Gastrocnemius medialis (tissue), 4 donors: ENCODE data around the gene PRDX6. TPM values are rescaled to one million over a fixed set of nuclear protein-coding genes. Genes with fewer than 3 reads are reported as not detected.

Experiments
- ATAC-seq, 2 donors: fragments of 150-250 bp; one replicate each; pipeline ENCODE4 v1.9.1; 2016
- DNase-seq, 2 donors: peaks; one replicate each; pipeline ENCODE4 v3.0.0-alpha.2; 2019
- H3K27ac ChIP-seq, 4 donors: fragments of 200-600 bp; sonication (generic); 1 replicate in 1 of 4; 2 replicates in 3 of 4; pipeline ENCODE4 v1.5.1; 2016 to 2018; ENCODE audit warnings: mild to moderate bottlenecking in 2 of 4, moderate library complexity in 1 of 4
- H3K27me3 ChIP-seq, 3 donors: fragments of 200-600 bp; sonication (generic) in 2 of 3; 1 replicate in 1 of 3; 2 replicates in 2 of 3; pipeline versions ENCODE4 v1.5.1 to v1.6.0; 2016 to 2019; ENCODE audit warnings: mild to moderate bottlenecking in 1 of 3, moderate library complexity in 1 of 3
- H3K36me3 ChIP-seq, 2 donors: fragments of 200-600 bp; sonication (generic) in 1 of 2; one replicate each; pipeline ENCODE4 v1.5.1; 2017 to 2018
- H3K4me1 ChIP-seq, 2 donors: fragments of 200-600 bp; sonication (generic) in 1 of 2; one replicate each; pipeline ENCODE4 v1.5.1; 2016 to 2017; ENCODE audit warnings: mild to moderate bottlenecking in 2 of 2
- H3K4me3 ChIP-seq, 4 donors: fragments of 200-600 bp; sonication (generic) in 3 of 4; 1 replicate in 1 of 4; 2 replicates in 3 of 4; pipeline ENCODE4 v1.5.1; 2016 to 2019; ENCODE audit warnings: mild to moderate bottlenecking in 2 of 4
- H3K9me3 ChIP-seq, 3 donors: fragments of 200-600 bp; sonication (generic) in 2 of 3; 1 replicate in 1 of 3; 2 replicates in 2 of 3; pipeline ENCODE4 v1.5.1; 2016 to 2019
- CTCF ChIP-seq, 5 experiments: fragments of 450-650 bp in 3 of 5; fragments of 200-600 bp in 2 of 5; sonication (generic) in 2 of 5; IDR thresholded peaks in 4 of 5; conservative IDR thresholded peaks in 1 of 5; 1 replicate in 4 of 5; 2 replicates in 1 of 5; pipeline ENCODE4 v1.5.1; 2016 to 2019; ENCODE audit warnings: antibody characterized with exemption in 5 of 5, mild to moderate bottlenecking in 3 of 5, moderate library complexity in 3 of 5
- POLR2A ChIP-seq, 2 donors: fragments of 450-650 bp; IDR thresholded peaks; one replicate each; pipeline ENCODE4 v1.6.1; 2017; ENCODE audit warnings: antibody characterized with exemption in 2 of 2, mild to moderate bottlenecking in 2 of 2, moderate library complexity in 2 of 2
- in situ Hi-C, 4 donors: fragments of 200-750 bp; cut with MboI; loops; one replicate each; pipeline versions ENCODE4 v1.15.0 to v1.8.0; 2017; ENCODE audit warnings: low sequenced_read_pairs in 4 of 4
- intact Hi-C: fragments of 100-400 bp; cut with DNase I; formaldehyde crosslinking; loops from one replicate; pipeline ENCODE4 v1.15.1; 2023; ENCODE audit warnings: low total_unique reads
- total RNA-seq, 4 donors: library from RNA; depleted of rRNA; stranded (reverse); fragments of >200 nt; gene quantifications; one replicate each; pipeline versions ENCODE4 v1.1.0 to v1.2.3, GENCODE V29; 2016

Gene PRDX6
- total RNA-seq, 4 donors from 2014 or later, result 493 to 573 (median 554) TPM

- no peaks in the 10 kb centered on the region for H3K27me3 ChIP-seq
- peak; percentile 74 to 93 (median 76) for TF ChIP-seq CTCF (IDR thresholded peaks at IDR 0.05 in 4 of 5, conservative IDR thresholded peaks at IDR 0.05 in 1 of 5)
- no peak for TF ChIP-seq POLR2A (IDR thresholded peaks at IDR 0.05)
- H3K27ac ChIP-seq, result peak overlapping the region in 1 of 4 donors; percentile 76
- DNase-seq, result peak; percentile 64 to 84
- in situ Hi-C loops, result loop anchor here in 2 of 4 donors (25.0 kb wide), 2 partner anchors 381 to 731 kb away; partner anchors contain the start of genes CENPL (in 1 of the 2), DARS2 (in 1 of the 2) and RABGAP1L (in 1 of the 2)
- no peak overlapping the region for H3K4me3 ChIP-seq
- peak; percentile 80 for ATAC-seq
- H3K36me3 ChIP-seq, result no peaks in the 10 kb centered on the region
- intact Hi-C loops, result loop anchor here (1.0 to 5.0 kb wide), 4 partner anchors 45 to 786 kb away; partner anchors contain the start of genes CENPL and DARS2
- no peaks in the 10 kb centered on the region for H3K9me3 ChIP-seq
- H3K4me1 ChIP-seq, result peaks cover 28 to 29% of the 10 kb centered on the region in 2 donors
These were observed 45.7 kb upstream of the PRDX6 start for GRCh38 chr1:173431304-173432045.

- intact Hi-C loops (loop anchor here (5.0 kb wide), 2 partner anchors 75 to 785 kb away; no protein-coding TSS in a partner anchor), in situ Hi-C loops (loop anchor here in 2 of 4 donors (25.0 kb wide), 2 partner anchors 380 to 730 kb away; partner anchors contain the start of genes CENPL (in 1 of the 2), DARS2 (in 1 of the 2) and RABGAP1L (in 1 of the 2))
- no peaks in the 10 kb centered on the region for H3K9me3 ChIP-seq
- DNase-seq (no peak), ATAC-seq (no peak)
- TF ChIP-seq CTCF (IDR thresholded peaks at IDR 0.05 in 4 of 5, conservative IDR thresholded peaks at IDR 0.05 in 1 of 5) (no peak), POLR2A (IDR thresholded peaks at IDR 0.05) (no peak)
- no peaks in the 10 kb centered on the region for H3K27me3 ChIP-seq
- no peak overlapping the region for H3K27ac ChIP-seq
- no peak overlapping the region for H3K4me3 ChIP-seq
- peaks cover 28 to 29% of the 10 kb centered on the region in 2 donors for H3K4me1 ChIP-seq
- no peaks in the 10 kb centered on the region for H3K36me3 ChIP-seq
These were observed 44.8 kb upstream of the PRDX6 start for GRCh38 chr1:173432331-173432730.

DNA sequence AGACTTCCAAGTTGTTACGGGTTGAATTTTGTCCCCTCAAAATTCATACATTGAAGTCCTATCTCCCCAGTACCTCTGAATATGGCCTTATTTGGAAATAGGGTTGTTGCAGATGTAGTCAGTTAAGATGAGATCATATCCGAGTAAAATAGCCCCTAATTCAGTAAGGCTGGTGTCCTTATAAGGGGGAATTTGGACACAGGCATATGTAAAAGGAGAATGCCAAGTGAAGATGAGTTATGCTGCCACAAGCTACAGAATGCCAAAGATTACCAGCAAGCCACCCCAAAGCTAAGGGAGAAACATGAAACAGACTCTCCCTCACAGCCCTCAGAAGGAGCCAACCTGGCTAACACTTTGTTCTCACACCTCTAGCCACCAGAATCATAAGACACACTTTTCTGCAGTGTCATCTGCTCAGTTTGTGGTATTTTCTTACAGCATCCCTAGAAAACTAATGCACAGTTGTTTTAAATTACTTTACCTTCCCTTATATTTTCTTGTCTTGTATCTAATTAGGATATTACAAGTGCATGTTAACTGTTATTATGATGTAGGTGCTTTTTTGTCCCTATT, 43.3 kb upstream of the PRDX6 start:
- in situ Hi-C loops, result loop anchor here in 2 of 4 donors (25.0 kb wide), 2 partner anchors 378 to 728 kb away; partner anchors contain the start of genes CENPL (in 1 of the 2), DARS2 (in 1 of the 2) and RABGAP1L (in 1 of the 2)
- ATAC-seq, result no peak
- H3K36me3 ChIP-seq, result no peaks in the 10 kb centered on the region

More for the DNA sequence above, 43.3 kb upstream of the PRDX6 start:
- no peaks in the 10 kb centered on the region for H3K27me3 ChIP-seq
- H3K4me3 ChIP-seq, result no peak overlapping the region
- H3K4me1 ChIP-seq, result peaks cover 26% of the 10 kb centered on the region in 2 donors
- no peak for DNase-seq
- TF ChIP-seq CTCF (IDR thresholded peaks at IDR 0.05 in 4 of 5, conservative IDR thresholded peaks at IDR 0.05 in 1 of 5) (no peak), POLR2A (IDR thresholded peaks at IDR 0.05) (no peak)
- no peaks in the 10 kb centered on the region for H3K9me3 ChIP-seq
- H3K27ac ChIP-seq, result no peak overlapping the region
- intact Hi-C loops, result loop anchor here (5.0 kb wide), 2 partner anchors 73 to 783 kb away; no protein-coding TSS in a partner anchor
